ENCODE measurements around the gene HPCAL1. TPM values are rescaled to one million over a fixed set of nuclear protein-coding genes. Genes with fewer than 3 reads are reported as not detected.

HPCAL1 gene
- total RNA-seq, 1 experiment from 2014 or later = 56.8 TPM

DNA sequence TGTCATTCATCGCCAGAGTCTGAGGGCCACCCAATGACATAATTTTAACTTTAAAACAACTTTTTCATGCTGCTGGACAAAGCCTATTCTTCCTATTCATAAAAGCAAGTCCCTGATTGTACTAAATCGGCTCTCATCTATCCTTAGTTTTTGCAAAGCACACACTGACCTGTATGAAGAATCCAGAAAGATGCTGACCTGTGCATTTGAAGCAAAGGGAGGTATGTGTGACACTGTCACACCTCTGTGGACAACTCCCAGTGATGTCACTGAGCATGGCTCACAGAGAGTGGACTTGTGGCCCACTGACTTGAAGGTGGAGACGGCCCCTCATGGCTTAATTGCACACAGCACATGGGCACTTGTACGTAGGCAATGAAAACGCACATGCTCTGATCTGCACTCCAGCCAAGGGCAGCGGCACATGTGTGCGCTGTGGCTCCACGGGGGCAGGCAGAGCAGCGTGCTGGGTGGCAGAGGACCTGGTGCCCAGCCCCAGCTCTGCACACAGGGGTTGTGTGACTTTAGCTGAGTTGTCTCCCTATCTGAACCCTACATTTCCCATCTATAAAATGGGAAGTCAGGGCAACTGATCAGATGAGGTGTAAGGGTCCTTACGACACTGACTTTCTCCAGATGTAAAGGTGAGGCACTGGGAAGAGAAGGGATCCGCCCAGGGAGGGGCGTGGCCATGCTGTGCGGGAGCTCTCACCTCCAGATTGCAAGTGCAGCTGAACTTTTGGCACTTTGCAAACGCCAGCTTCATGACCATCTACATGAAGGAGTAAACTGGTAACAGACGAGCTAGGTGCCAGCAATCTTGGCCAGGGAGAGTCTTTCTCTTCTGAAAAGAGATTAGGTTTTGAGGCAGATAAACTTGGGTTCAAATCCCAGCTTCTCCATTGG is 159.7 kb downstream of the HPCAL1 start:
- Histone ChIP-seq H3K36me3 (no peaks in the 10 kb centered on the region), H3K27me3 (replicated peaks) (no peaks in the 10 kb centered on the region), H3K4me1 (replicated peaks) (peaks cover 9% of the 10 kb centered on the region), H3K9me3 (replicated peaks) (no peaks in the 10 kb centered on the region), H3K4me3 (no peak overlapping the region), H3K27ac (no peak overlapping the region)
- no peak for DNase-seq (ENCODE audit: low read depth in 1 of 2, low spot score in 2 of 2)

DNA sequence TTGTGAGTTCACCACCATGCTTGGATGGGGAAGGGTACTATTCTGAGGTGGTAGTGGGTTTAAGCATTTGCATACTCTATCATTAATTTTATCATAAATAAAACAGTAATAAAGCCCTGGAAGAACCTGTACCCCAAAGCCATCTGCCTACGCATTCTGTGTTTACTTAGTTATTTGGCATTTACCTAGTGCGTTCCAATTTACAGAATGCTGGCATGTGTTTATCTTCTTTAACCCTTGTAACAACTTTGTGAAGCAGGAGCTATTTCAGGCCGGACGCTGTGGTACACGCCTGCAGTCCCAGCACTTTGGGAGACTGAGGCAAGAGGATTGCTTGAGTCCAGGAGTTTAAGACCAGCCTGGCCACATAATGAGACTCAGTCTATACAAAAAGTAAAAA is 163.2 kb downstream of the HPCAL1 start:
- H3K9me3 ChIP-seq (replicated peaks) = no peaks in the 10 kb centered on the region
- H3K27ac ChIP-seq = no peak overlapping the region
- no peaks in the 10 kb centered on the region for H3K27me3 ChIP-seq (replicated peaks)
- no peak for DNase-seq (ENCODE audit: low read depth in 1 of 2, low spot score in 2 of 2)
- H3K36me3 ChIP-seq = no peaks in the 10 kb centered on the region
- H3K4me3 ChIP-seq = no peak overlapping the region
- H3K4me1 ChIP-seq (replicated peaks) = no peaks in the 10 kb centered on the region

DNA sequence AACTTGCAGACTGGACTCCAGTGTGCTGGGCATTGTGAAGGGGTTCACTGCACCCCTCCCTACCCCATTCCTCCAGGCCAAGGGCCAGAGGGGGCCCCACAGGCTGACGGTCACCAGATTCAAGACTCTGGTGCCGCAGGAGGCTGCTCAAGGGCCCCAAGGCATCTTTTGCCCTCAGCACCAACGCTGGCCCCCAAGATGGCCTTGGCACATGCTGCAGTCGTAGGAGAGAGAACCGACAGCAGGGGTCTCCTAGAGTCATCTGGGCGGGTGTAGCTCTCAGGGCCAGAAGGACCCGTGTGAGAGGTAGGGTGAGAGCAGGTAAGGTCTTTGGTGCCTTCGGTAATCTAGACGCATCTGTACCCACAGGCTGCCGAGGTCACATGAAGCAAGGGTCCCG is 164.1 kb downstream of the HPCAL1 start:
- Histone ChIP-seq H3K4me1 (replicated peaks) (no peaks in the 10 kb centered on the region), H3K36me3 (no peaks in the 10 kb centered on the region), H3K27me3 (replicated peaks) (no peaks in the 10 kb centered on the region), H3K27ac (no peak overlapping the region), H3K9me3 (replicated peaks) (no peaks in the 10 kb centered on the region), H3K4me3 (no peak overlapping the region)
- no peak for DNase-seq (ENCODE audit: low read depth in 1 of 2, low spot score in 2 of 2)

DNA sequence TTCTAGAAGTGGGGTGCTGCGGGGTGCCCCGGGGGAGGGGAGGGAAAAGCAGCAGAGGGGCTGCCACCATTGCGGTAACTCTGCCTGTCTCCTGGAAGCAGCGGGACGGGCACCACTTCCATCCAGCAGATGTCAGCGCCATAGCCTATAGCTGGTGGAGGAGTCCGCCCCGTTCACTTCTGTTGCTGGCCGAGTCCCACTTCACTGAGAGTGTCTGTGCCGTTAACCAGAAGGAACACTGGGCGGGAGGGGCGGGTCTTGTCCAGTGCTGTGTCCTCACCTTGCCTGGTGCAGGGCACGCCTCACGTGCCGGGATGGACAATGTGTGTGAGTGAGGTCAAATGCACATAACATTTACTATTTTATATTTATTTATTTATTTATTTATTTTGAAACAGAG is 164.7 kb downstream of the HPCAL1 start:
- Histone ChIP-seq H3K27ac (no peak overlapping the region), H3K27me3 (replicated peaks) (no peaks in the 10 kb centered on the region), H3K36me3 (no peaks in the 10 kb centered on the region), H3K9me3 (replicated peaks) (no peaks in the 10 kb centered on the region), H3K4me1 (replicated peaks) (no peaks in the 10 kb centered on the region), H3K4me3 (no peak overlapping the region)
- no peak for DNase-seq (ENCODE audit: low read depth in 1 of 2, low spot score in 2 of 2)

DNA sequence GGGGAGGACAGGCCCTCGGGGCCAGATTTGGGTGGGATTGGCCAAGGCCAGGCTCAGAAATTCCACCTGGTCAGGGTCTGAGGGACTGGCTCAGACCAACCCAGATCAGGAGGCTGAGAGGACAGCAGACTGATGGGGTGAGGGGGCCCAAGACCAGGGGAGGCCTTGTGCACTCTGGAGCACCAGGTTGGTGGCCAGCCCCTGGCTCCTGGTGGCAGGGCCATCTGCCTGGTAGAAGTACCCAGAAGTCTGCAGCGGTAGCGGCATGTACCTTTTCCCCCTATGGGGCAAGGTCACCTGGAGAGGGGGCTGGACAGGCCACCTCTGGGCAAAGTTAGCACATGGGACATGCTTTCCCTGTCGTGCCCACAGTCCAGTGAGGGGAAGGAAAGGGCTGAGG is 166.6 kb downstream of the HPCAL1 start:
- DNase-seq (ENCODE audit: low read depth in 1 of 2, low spot score in 2 of 2) = no peak
- H3K27me3 ChIP-seq (replicated peaks) = no peaks in the 10 kb centered on the region
- no peak overlapping the region for H3K4me3 ChIP-seq
- H3K27ac ChIP-seq = no peak overlapping the region
- no peaks in the 10 kb centered on the region for H3K36me3 ChIP-seq
- H3K4me1 ChIP-seq (replicated peaks) = no peaks in the 10 kb centered on the region
- no peaks in the 10 kb centered on the region for H3K9me3 ChIP-seq (replicated peaks)

DNA sequence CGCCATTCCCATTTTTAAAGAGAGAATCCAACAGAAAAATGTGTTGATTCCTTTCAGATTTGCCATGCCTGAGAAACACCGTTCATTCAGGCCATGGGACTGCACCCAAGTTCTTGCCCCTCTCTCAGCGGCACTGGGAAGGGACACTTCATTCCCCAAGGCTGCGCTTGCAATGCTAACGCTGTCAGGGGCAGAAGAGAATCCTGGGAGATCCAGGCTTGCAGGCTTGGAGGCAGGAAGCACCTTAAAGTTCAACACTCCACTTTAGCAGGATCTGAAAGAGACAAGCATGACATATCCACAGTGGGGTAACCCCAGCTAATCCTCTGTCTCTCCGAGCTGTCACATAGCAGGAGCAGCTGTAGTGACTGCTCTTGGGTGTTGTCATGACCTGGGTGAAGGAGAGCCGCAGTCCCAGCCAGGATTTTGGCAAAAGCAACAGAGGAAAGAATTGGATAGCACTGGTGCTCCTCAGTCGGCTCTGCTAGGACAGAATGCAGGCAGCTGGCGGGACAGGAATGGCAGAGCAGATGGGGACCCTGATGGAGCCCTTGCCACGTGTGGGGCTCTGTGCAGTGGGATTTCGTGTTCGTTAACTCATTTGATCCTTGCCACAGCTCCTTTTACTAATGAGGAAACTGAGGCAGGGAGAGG is 167.4 kb downstream of the HPCAL1 start:
- Histone ChIP-seq H3K27ac (no peak overlapping the region), H3K27me3 (replicated peaks) (no peaks in the 10 kb centered on the region), H3K4me3 (no peak overlapping the region), H3K36me3 (no peaks in the 10 kb centered on the region), H3K9me3 (replicated peaks) (no peaks in the 10 kb centered on the region), H3K4me1 (replicated peaks) (no peaks in the 10 kb centered on the region)
- DNase-seq (ENCODE audit: low read depth in 1 of 2, low spot score in 2 of 2) = no peak

DNA sequence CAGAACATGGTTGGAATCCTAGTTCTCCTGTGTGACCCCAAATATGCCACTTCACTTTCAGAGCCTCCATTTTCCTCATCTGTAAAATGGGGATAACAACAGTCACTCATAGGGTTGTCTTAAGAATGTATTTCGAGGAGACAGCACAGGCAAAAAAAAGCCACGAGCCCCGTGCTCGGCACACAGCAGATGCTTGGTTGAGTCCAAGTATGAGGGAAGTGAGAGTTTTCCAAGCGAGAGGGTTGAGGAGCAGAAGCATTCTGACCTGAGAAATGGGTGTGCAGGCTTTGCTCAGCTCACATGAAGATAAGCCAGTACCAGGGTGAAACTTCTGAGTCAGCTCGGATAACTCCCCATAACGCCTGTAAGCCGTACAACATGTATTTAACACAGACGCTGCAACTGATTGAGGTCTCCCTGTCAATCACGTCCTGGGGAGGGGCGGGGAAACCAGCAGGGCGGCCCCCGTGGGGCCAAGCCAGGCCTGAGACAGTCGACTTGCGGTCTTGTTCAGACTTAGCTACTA is 168.4 kb downstream of the HPCAL1 start:
- DNase-seq (ENCODE audit: low read depth in 1 of 2, low spot score in 2 of 2) = no peak
- Histone ChIP-seq H3K36me3 (no peaks in the 10 kb centered on the region), H3K4me3 (no peak overlapping the region), H3K27ac (no peak overlapping the region), H3K9me3 (replicated peaks) (no peaks in the 10 kb centered on the region), H3K4me1 (replicated peaks) (no peaks in the 10 kb centered on the region), H3K27me3 (replicated peaks) (no peaks in the 10 kb centered on the region)

DNA sequence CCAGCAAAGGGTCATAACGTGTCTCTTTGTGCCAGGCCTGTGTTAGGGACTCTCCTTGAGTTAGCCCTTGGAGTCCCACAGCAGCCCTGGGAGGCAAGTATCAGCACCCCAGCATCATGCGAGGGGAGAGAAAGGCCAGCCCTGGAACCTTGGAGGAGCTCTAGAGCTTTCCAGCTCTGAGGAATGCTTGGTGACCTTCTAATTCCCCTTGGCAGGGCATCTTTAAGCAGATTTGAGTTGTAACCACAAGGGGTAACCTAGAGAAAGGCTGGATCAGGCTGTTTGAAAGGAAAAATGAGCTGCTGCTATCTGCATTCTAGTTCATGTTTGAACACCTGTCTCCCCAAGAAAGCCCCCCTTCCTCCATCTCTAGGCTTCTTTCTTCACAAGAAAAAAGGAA is 169.3 kb downstream of the HPCAL1 start:
- H3K4me3 ChIP-seq = no peak overlapping the region
- no peaks in the 10 kb centered on the region for H3K27me3 ChIP-seq (replicated peaks)
- H3K4me1 ChIP-seq (replicated peaks) = no peaks in the 10 kb centered on the region
- no peaks in the 10 kb centered on the region for H3K36me3 ChIP-seq
- H3K27ac ChIP-seq = no peak overlapping the region
- DNase-seq (ENCODE audit: low read depth in 1 of 2, low spot score in 2 of 2) = no peak
- H3K9me3 ChIP-seq (replicated peaks) = no peaks in the 10 kb centered on the region

DNA sequence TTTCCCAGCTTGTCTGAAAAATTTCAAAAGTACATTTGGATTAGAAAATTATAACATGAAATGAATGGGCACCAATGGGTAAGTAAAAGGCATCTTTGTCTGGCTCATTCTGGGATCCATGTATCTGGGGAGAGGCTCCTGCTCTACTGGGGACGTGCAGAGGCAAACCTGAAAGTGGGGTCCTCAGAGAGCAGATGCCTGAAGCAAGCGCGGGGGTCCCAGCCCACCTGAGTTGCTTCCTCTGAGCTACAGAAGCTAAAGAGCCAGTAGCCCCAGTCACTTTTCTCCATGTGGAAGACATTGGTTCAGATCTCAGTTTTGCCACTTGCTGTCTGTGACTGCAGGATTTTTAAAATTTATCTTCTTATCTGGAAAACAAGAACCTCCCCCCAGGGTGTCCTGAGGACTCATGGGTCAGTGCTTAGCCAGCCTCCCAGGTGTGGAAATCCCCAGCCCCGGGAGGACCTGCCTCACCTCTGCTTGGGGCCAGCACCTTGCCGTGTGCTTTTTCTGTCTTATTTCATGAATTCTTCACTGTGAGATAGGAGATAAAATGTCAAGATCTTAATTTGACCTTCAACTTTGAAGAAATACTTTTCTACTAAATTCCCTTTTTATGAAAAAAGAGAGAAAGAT is 170.5 kb downstream of the HPCAL1 start:
- no peak overlapping the region for H3K27ac ChIP-seq
- no peak for DNase-seq (ENCODE audit: low read depth in 1 of 2, low spot score in 2 of 2)

DNA sequence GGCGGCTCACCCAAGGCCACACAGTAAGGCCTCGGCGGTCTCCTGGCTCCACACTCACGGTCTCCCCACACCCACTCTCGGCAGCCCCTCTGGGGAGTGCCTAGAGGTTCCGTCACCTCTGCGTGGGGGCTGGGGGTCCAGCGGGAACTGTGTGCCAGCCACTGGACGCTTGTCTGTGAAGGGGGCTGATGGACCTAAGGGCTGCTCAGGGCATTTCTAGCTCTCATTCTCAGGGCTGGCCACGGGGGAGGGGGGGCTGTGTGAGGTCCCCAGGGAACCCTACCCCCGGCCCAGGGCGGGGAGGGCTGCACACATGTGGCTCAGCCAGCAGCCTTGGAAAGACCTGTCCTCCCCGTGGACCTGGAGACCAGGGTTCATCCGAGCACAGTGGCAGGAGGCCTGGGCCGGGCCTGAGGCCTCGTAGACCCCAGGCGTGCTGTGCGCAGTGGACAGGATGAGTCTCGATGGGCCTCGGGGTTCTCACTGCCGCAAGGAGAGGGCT is 172.6 kb downstream of the HPCAL1 start:
- H3K27ac ChIP-seq = no peak overlapping the region
- DNase-seq (ENCODE audit: low read depth in 1 of 2, low spot score in 2 of 2) = no peak

More for the DNA sequence above, 170.5 kb downstream of the HPCAL1 start:
- Histone ChIP-seq H3K27me3 (replicated peaks) (no peaks in the 10 kb centered on the region), H3K4me1 (replicated peaks) (no peaks in the 10 kb centered on the region), H3K4me3 (no peak overlapping the region), H3K9me3 (replicated peaks) (no peaks in the 10 kb centered on the region), H3K36me3 (no peaks in the 10 kb centered on the region)

DNA sequence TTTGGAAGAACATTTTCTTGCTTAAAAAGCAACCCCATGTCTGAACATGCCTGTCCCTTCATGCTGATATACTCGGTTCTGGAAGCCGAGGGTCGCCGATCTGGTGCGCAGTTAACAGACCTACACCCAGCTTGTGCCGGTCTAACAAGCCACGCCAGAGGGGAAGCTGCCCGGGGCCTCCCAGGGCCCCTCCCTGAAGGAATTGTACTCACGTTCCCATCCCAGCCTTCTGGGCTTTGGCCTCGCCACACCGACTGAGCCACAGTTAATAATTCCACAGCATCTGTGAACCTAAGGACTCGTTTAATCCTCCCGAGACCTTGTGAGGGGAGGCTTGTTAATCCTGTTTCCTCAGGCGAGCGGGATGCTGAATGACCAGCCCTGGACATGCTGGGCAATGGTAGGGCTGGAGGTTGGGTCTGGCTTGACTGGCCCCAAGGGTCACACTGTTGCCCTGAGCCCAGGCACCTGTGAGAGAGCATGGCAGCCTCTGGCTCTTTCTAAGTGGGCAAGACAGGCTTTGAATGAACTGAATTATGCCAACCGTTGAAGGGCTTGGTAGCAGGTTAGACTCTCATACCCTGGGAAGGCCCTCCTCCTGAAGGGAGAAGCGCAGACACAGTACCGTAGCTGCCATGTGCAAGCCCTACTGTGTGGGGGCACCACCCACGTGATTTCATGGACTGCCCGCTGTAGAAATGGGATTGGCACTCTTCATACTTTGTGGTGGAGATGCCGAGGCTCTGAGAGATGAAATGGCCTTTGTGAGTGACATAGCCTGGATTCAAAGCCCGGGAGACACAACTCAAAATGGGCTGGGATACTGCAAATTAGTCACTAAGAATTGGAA is 173.3 kb downstream of the HPCAL1 start:
- Histone ChIP-seq H3K36me3 (no peaks in the 10 kb centered on the region), H3K4me1 (replicated peaks) (no peaks in the 10 kb centered on the region), H3K9me3 (replicated peaks) (no peaks in the 10 kb centered on the region), H3K27me3 (replicated peaks) (no peaks in the 10 kb centered on the region), H3K27ac (no peak overlapping the region), H3K4me3 (no peak overlapping the region)
- DNase-seq (ENCODE audit: low read depth in 1 of 2, low spot score in 2 of 2) = no peak

More for the DNA sequence above, 172.6 kb downstream of the HPCAL1 start:
- H3K36me3 ChIP-seq = no peaks in the 10 kb centered on the region
- no peaks in the 10 kb centered on the region for H3K27me3 ChIP-seq (replicated peaks)
- H3K4me1 ChIP-seq (replicated peaks) = no peaks in the 10 kb centered on the region
- H3K4me3 ChIP-seq = no peak overlapping the region
- H3K9me3 ChIP-seq (replicated peaks) = no peaks in the 10 kb centered on the region

DNA sequence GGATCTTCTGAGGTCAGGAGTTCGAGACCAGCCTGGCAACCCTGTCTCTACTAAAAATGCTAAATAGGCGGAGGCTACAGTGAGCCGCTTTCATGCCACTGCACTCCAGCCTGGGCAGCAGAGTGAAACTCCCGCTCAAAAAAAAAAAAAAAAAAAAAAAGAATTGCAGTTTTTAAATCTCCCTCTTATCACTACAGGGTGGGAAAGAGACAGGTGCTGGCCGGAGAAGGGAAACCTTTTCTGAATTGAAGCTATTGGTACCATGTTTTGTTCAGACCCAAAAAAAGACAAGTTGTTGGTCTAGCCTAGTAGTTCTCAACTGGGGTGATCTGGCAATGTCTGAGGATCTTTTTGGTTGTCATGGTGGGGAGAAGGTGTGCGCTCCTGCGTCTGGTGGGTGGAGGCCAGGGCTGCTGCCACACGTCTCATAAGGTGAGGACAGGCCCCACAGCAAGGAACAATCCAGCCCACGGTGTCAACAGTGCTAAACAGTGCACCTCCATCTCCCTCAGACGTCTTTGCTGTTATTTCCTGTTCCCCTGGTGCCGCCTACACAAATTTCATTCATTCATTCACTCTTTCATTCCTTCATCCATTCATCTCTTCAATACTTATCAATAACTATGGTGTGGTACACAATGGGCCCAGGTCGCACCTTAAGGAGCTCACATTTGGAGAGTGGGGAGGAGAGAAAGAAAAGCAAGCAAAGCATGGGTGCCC is 174.2 kb downstream of the HPCAL1 start:
- no peak overlapping the region for H3K27ac ChIP-seq
- no peaks in the 10 kb centered on the region for H3K4me1 ChIP-seq (replicated peaks)
- no peaks in the 10 kb centered on the region for H3K36me3 ChIP-seq
- no peaks in the 10 kb centered on the region for H3K9me3 ChIP-seq (replicated peaks)
- no peak for DNase-seq (ENCODE audit: low read depth in 1 of 2, low spot score in 2 of 2)
- H3K4me3 ChIP-seq = no peak overlapping the region
- no peaks in the 10 kb centered on the region for H3K27me3 ChIP-seq (replicated peaks)
